Hepatocyte (in vitro differentiated cells): ENCODE data around the gene KSR1.

Experiments
- CTCF ChIP-seq: fragments of 200-600 bp; sonication (generic); IDR thresholded peaks from 2 replicates; pipeline ENCODE4 v1.5.1; 2016; ENCODE audit warnings: antibody characterized with exemption, mild to moderate bottlenecking; ENCODE audit not compliant: poor library complexity
- EZH2 ChIP-seq: fragments of 200-600 bp; sonication (generic); IDR thresholded peaks from 2 replicates; pipeline ENCODE4 v1.6.1; 2016; ENCODE audit warnings: antibody characterized with exemption, mild to moderate bottlenecking, borderline replicate concordance
- EZH2phosphoT487 ChIP-seq: fragments of 200-600 bp; sonication (generic); IDR thresholded peaks from one replicate; pipeline ENCODE4 v1.6.1; 2018; ENCODE audit warnings: antibody characterized with exemption, mild to moderate bottlenecking, low read depth, moderate library complexity; ENCODE audit not compliant: unreplicated experiment, severe bottlenecking

- no peak for TF ChIP-seq EZH2
- TF ChIP-seq CTCF = no peak
- TF ChIP-seq EZH2phosphoT487 = no peak
Observed at GRCh38 chr17:27573548-27573947, 117.3 kb downstream of the KSR1 start.
